K562 (cell line): ENCODE results near the gene FAM78B. TPM values are rescaled to one million over a fixed set of nuclear protein-coding genes. Genes with fewer than 3 reads are reported as not detected.

Experiments
- ATAC-seq: fragments of 200-7000 bp; cut with Tn5 transposase; 3 replicates; pipeline ENCODE4 v1.9.1; 2020; ENCODE audit warnings: moderate library complexity
- BruUV-seq: library from RNA; stranded (reverse); fragments of 400-500 nt; replicated peaks from 2 replicates; lab custom pipeline; 2021; lab: Mats Ljungman, UMichigan
- CTCF ChIA-PET: fragments of 300-600 bp; formaldehyde crosslinking; extraction: SDS; loops from one replicate; lab custom pipeline; 2021; ENCODE audit warnings: low intra/inter-chr PET ratio; lab: Yijun Ruan, JAX
- POLR2A ChIA-PET: fragments of 300-600, 350-650 bp; sonication (Branson Sonifier 250); formaldehyde crosslinking; extraction: SDS; loops from one replicate; lab custom pipeline; 2021; ENCODE audit warnings: antibody characterized with exemption, inconsistent platforms; lab: Yijun Ruan, JAX
- DNase-seq, 4 experiments: peaks; one replicate each; pipeline versions ENCODE4 v3.0.0 to v3.0.0-alpha.2; 2011 to 2018; ENCODE audit warnings: low spot score in 3 of 4, mixed read lengths in 3 of 4; ENCODE audit errors: extremely low read depth in 1 of 4
- FAIRE-seq: peaks from 2 replicates; lab custom pipeline; 2011; peaks lifted over from hg19 to GRCh38; lab: Jason Lieb, UNC
- H2AFZ ChIP-seq: 2 replicates; pipeline ENCODE4 v1.6.0; 2011; ENCODE audit warnings: low read depth, low read length, control low read depth, inconsistent platforms
- H3K27ac ChIP-seq: fragments of 200-600 bp; 3 replicates; pipeline ENCODE4 v1.8.0; 2011; ENCODE audit warnings: low read depth, mild to moderate bottlenecking, control low read depth, inconsistent platforms, low read length, moderate library complexity, mixed read lengths; ENCODE audit errors: extremely low read depth
- H3K27me3 ChIP-seq, 2 experiments: fragments of 300-600 bp in 1 of 2; 2 replicates in 1 of 2; 3 replicates in 1 of 2; pipeline versions ENCODE4 v1.6.0 to v1.8.0; 2011; ENCODE audit warnings: inconsistent platforms in 2 of 2, low read length in 2 of 2, mild to moderate bottlenecking in 1 of 2, mixed read lengths in 1 of 2, moderate library complexity in 1 of 2; ENCODE audit not compliant: control insufficient read depth in 2 of 2, insufficient read depth in 2 of 2
- H3K36me3 ChIP-seq: fragments of 300-600 bp; 3 replicates; pipeline ENCODE4 v1.8.0; 2011; ENCODE audit warnings: mild to moderate bottlenecking, low read length, inconsistent platforms; ENCODE audit not compliant: control insufficient read depth, insufficient read depth
- H3K4me1 ChIP-seq, 2 experiments: fragments of 200-600 bp in 1 of 2; replicated peaks in 1 of 2; 2 replicates in 1 of 2; 3 replicates in 1 of 2; pipeline versions ENCODE4 v1.5.1 to v1.8.0; 2011; ENCODE audit warnings: inconsistent platforms in 2 of 2, low read length in 2 of 2, mild to moderate bottlenecking in 1 of 2, mixed read lengths in 1 of 2, moderate library complexity in 1 of 2; ENCODE audit not compliant: control insufficient read depth in 2 of 2, insufficient read depth in 2 of 2
- H3K4me2 ChIP-seq: 2 replicates; pipeline ENCODE4 v1.6.1; 2011; ENCODE audit warnings: low read length, control low read depth, inconsistent platforms, mixed read lengths; ENCODE audit not compliant: insufficient read depth
- H3K4me3 ChIP-seq: fragments of 200-600 bp; sonication (generic), shearing (Covaris generic); 2 replicates; pipeline ENCODE4 v1.5.1; 2016; ENCODE audit warnings: control low read depth, inconsistent platforms
- H3K79me2 ChIP-seq: fragments of 200-600 bp; 3 replicates; pipeline ENCODE4 v1.8.0; 2011; ENCODE audit warnings: low read length, inconsistent platforms; ENCODE audit not compliant: control insufficient read depth, insufficient read depth
- H3K9ac ChIP-seq, 2 experiments: 2 replicates each; pipeline versions ENCODE4 v1.6.0 to v1.6.1; 2011; ENCODE audit warnings: low read depth in 2 of 2, low read length in 2 of 2, control low read depth in 1 of 2, inconsistent platforms in 1 of 2, mild to moderate bottlenecking in 1 of 2, mixed read lengths in 1 of 2; ENCODE audit not compliant: insufficient read depth in 1 of 2
- H3K9me1 ChIP-seq: one replicate; pipeline ENCODE4 v1.6.0; 2011; ENCODE audit warnings: inconsistent platforms, mild to moderate bottlenecking, low read length, moderate library complexity; ENCODE audit not compliant: control insufficient read depth, insufficient read depth
- H3K9me3 ChIP-seq: replicated peaks from 2 replicates; pipeline ENCODE4 v1.5.1; 2011; ENCODE audit warnings: low read depth, low read length, inconsistent platforms; ENCODE audit not compliant: control insufficient read depth, insufficient read depth
- H4K20me1 ChIP-seq: replicated peaks from 2 replicates; pipeline ENCODE4 v1.6.1; 2011; ENCODE audit warnings: low read length, inconsistent platforms, mixed read lengths; ENCODE audit not compliant: control insufficient read depth, insufficient read depth
- CREB1 ChIP-seq, 2 experiments: sonication (generic) in 1 of 2; formaldehyde crosslinking in 1 of 2; IDR thresholded peaks; 2 replicates each; pipeline versions ENCODE4 v1.6.1 to v1.8.0; 2012 to 2022; ENCODE audit warnings: inconsistent platforms in 1 of 2, mild to moderate bottlenecking in 1 of 2, missing genetic modification reagents in 1 of 2, moderate library complexity in 1 of 2
- CREBBP ChIP-seq: IDR thresholded peaks from one replicate; pipeline ENCODE4 v1.6.1; 2012; ENCODE audit warnings: low read depth, mild to moderate bottlenecking, control low read depth, inconsistent platforms, low read length
- EP400 ChIP-seq: fragments of 450-650 bp; IDR thresholded peaks from 2 replicates; pipeline ENCODE4 v1.6.1; 2017; ENCODE audit warnings: antibody characterized with exemption, mild to moderate bottlenecking, moderate library complexity
- HMG20A ChIP-seq: fragments of 450-650 bp; formaldehyde crosslinking; conservative IDR thresholded peaks from 2 replicates; pipeline ENCODE4 v1.4.0; 2020; ENCODE audit warnings: mild to moderate bottlenecking, mixed read lengths
- IFI16 ChIP-seq: fragments of 250-450 bp; sonication (Bioruptor Pico); IDR thresholded peaks from 2 replicates; pipeline ENCODE4 v2.1.2; 2022; ENCODE audit warnings: mild to moderate bottlenecking, inconsistent platforms
- KDM2B ChIP-seq: fragments of 250-450 bp; sonication (Bioruptor Pico); IDR thresholded peaks from 2 replicates; pipeline ENCODE4 v1.8.0; 2021; ENCODE audit warnings: mild to moderate bottlenecking, moderate library complexity
- KDM5B ChIP-seq: fragments of 200-600 bp; sonication (generic); IDR thresholded peaks from 2 replicates; pipeline ENCODE4 v1.6.1; 2012; ENCODE audit warnings: low read depth, mild to moderate bottlenecking, moderate library complexity, low read length, control low read depth, inconsistent platforms; ENCODE audit not compliant: insufficient replicate concordance
- NRF1 ChIP-seq, 2 experiments: fragments of 450-650 bp; IDR thresholded peaks in 1 of 2; conservative IDR thresholded peaks in 1 of 2; 2 replicates each; pipeline ENCODE4 v1.6.1; 2014; ENCODE audit warnings: mild to moderate bottlenecking in 2 of 2
- PML ChIP-seq: IDR thresholded peaks from 2 replicates; pipeline ENCODE4 v1.6.1; 2012; ENCODE audit warnings: low read length, inconsistent platforms
- TFAP4 ChIP-seq: sonication (generic); formaldehyde crosslinking; IDR thresholded peaks from 2 replicates; pipeline ENCODE4 v1.8.0; 2022; ENCODE audit warnings: missing genetic modification reagents, mild to moderate bottlenecking, moderate library complexity, borderline replicate concordance
- THRAP3 ChIP-seq: fragments of 450-650 bp; IDR thresholded peaks from 2 replicates; pipeline ENCODE4 v1.6.1; 2016; ENCODE audit warnings: mild to moderate bottlenecking, inconsistent platforms, borderline replicate concordance
- TSHZ1 ChIP-seq: fragments of 250-450 bp; sonication (Bioruptor Pico); IDR thresholded peaks from 2 replicates; pipeline ENCODE4 v1.4.0; 2020; ENCODE audit warnings: mild to moderate bottlenecking, moderate library complexity
- USF1 ChIP-seq: sonication (generic); formaldehyde crosslinking; IDR thresholded peaks from 2 replicates; pipeline ENCODE4 v1.9.0; 2022; ENCODE audit warnings: mild to moderate bottlenecking, missing genetic modification reagents
- ZFPM2 ChIP-seq: fragments of 250-450 bp; sonication (Bioruptor Pico); IDR thresholded peaks from 2 replicates; pipeline ENCODE4 v1.5.1; 2022; ENCODE audit warnings: mild to moderate bottlenecking
- ZNF584 ChIP-seq: fragments of 200-800 bp; sonication (Bioruptor generic); IDR thresholded peaks from 2 replicates; pipeline ENCODE4 v1.6.1; 2016; ENCODE audit warnings: low read depth, mild to moderate bottlenecking, missing genetic modification characterization, missing compliant biosample characterization
- ZNF655 ChIP-seq: fragments of 250-450 bp; sonication (Bioruptor Pico); IDR thresholded peaks from 2 replicates; pipeline ENCODE4 v1.5.0; 2021
- ZNF668 ChIP-seq: fragments of 250-450 bp; sonication (Bioruptor Pico); IDR thresholded peaks from 2 replicates; pipeline ENCODE4 v1.8.0; 2022; ENCODE audit warnings: mild to moderate bottlenecking, inconsistent platforms
- ZNF696 ChIP-seq: fragments of 250-450 bp; sonication (Bioruptor Pico); conservative IDR thresholded peaks from 2 replicates; pipeline ENCODE4 v1.4.0; 2020; ENCODE audit warnings: mild to moderate bottlenecking, moderate library complexity
- WGBS: fragments of 100-300 bp; shearing (Covaris generic); methylation state at CpG from one replicate; pipeline ENCODE4 v1.1.6; 2016; ENCODE audit warnings: low coverage, mixed read lengths; ENCODE audit not compliant: insufficient coverage; ENCODE audit errors: missing lambda C conversion rate; 5-methylcytosine and 5-hydroxymethylcytosine counted together
- in situ Hi-C: fragments of 300-500 bp; cut with MboI; formaldehyde crosslinking; loops from 4 replicates; pipeline ENCODE4 v1.15.0; 2018; ENCODE audit warnings: inconsistent platforms, mixed read lengths
- intact Hi-C: fragments of 100-400 bp; cut with micrococcal nuclease; formaldehyde crosslinking; loops from 2 replicates; pipeline ENCODE4 v1.14.2; 2022
- polyA plus RNA-seq, 8 experiments: library from polyadenylated mRNA; depleted of rRNA in 4 of 8; stranded (reverse) in 5 of 8; unstranded in 3 of 8; fragments of >200 nt; fragmentation: Nextera tagmentation in 2 of 8; fragmentation: Illumina TruSeq in 1 of 8; extraction: Ambion mirVana in 2 of 8; extraction: Trizol in 1 of 8; gene quantifications; 2 replicates each; pipeline versions ENCODE4 v1.2.1 to v1.2.3, GENCODE V29; 2011 to 2014; ENCODE audit warnings: inconsistent platforms in 1 of 8, missing spikeins in 1 of 8
- total RNA-seq, 7 experiments: library from RNA; depleted of rRNA in 6 of 7; stranded (reverse); fragments of >200 nt in 6 of 7; fragmentation: Illumina TruSeq in 2 of 7; extraction: Trizol in 2 of 7; gene quantifications; 2 replicates each; pipeline versions ENCODE4 v1.2.1 to v1.2.3, GENCODE V29; 2011 to 2021; ENCODE audit warnings: low replicate concordance in 1 of 7

Gene FAM78B
- total and polyA plus RNA-seq, 9 of the 15 experiments (the other 6 are each of a cell fraction or from before 2014, with no cell fraction given): 0.04 to 0.43 (median 0.29) TPM; not detected in 1

- no peak overlapping the region for H3K4me3 ChIP-seq
- POLR2A ChIA-PET: interaction anchor here (1.4 kb wide), 1 partner anchor 10 kb away, joined by 5 read pairs; no protein-coding TSS in a partner anchor
- H3K27ac ChIP-seq: no peak overlapping the region
- no peaks in the 10 kb centered on the region for H3K79me2 ChIP-seq
- 0% methylated on average over 1 of the region's 1 CpG for WGBS
- no peaks in the 10 kb centered on the region for H3K9me1 ChIP-seq
- intact Hi-C loops: no loop called here
- no peak overlapping the region for H2AFZ ChIP-seq
- H4K20me1 ChIP-seq: no peaks in the 10 kb centered on the region
- H3K9me3 ChIP-seq: no peaks in the 10 kb centered on the region
- no peaks in the 10 kb centered on the region for H3K4me1 ChIP-seq
- in situ Hi-C loops: no loop called here
- DNase-seq (no peak), ATAC-seq (no peak), FAIRE-seq (no peak)
- peaks cover 1 to 2% of the 10 kb centered on the region in 2 experiments; a peak in 4 of 5 replicates for H3K27me3 ChIP-seq
- CTCF ChIA-PET: no interaction called here
- no TSS peak for BruUV-seq
- no peak overlapping the region for H3K9ac ChIP-seq
- H3K4me2 ChIP-seq: no peak overlapping the region
- no peaks in the 10 kb centered on the region for H3K36me3 ChIP-seq
- TF ChIP-seq CREB1 (IDR thresholded peaks at IDR 0.05) (no peak), CREB1 (CRISPR knock-in tag; IDR thresholded peaks at IDR 0.05) (no peak), ZNF696 (CRISPR knock-in tag) (no peak), THRAP3 (no peak), USF1 (CRISPR knock-in tag) (no peak), CREBBP (no peak), TSHZ1 (CRISPR knock-in tag) (no peak), EP400 (no peak), PML (no peak), ZNF655 (CRISPR knock-in tag) (no peak), NRF1 (conservative IDR thresholded peaks at IDR 0.05 in 1 of 2, IDR thresholded peaks at IDR 0.05 in 1 of 2) (no peak), ZNF584 (CRISPR knock-in tag) (no peak), IFI16 (no peak), HMG20A (CRISPR knock-in tag) (no peak), KDM5B (no peak), KDM2B (no peak), TFAP4 (CRISPR knock-in tag) (no peak), ZNF668 (CRISPR knock-in tag) (no peak), ZFPM2 (CRISPR knock-in tag) (no peak)
Measured at GRCh38 chr1:166113630-166114029, 53.2 kb downstream of the FAM78B start.
